ENCODE results near the gene THOC3.
"Not testable (repeated sequence)": the region's sequence is repeated elsewhere in the genome, so short reads cannot be mapped to it uniquely, and the experiment has no call there.

DNA sequence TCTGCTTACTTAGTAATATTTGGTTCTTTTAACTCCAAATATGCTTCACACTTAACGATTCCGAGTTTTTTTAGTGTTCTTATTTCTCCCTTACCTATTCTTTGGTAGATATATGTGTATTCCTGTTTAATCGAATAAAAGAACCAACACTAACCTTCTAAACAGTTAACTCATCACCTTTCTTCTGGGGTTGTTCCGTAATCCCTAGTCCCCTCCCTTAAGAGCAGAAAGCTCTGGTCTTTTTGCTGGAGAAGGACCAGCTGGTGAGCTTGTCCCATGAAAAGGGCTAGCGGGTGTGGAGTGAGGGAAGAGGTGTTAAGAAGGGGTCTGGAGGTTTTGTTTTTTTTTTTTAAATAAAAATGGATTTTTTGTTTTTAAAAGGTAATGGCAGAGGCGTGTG is 266 bp upstream of the THOC3 start:
- TF ChIP-seq, protein P1, sequence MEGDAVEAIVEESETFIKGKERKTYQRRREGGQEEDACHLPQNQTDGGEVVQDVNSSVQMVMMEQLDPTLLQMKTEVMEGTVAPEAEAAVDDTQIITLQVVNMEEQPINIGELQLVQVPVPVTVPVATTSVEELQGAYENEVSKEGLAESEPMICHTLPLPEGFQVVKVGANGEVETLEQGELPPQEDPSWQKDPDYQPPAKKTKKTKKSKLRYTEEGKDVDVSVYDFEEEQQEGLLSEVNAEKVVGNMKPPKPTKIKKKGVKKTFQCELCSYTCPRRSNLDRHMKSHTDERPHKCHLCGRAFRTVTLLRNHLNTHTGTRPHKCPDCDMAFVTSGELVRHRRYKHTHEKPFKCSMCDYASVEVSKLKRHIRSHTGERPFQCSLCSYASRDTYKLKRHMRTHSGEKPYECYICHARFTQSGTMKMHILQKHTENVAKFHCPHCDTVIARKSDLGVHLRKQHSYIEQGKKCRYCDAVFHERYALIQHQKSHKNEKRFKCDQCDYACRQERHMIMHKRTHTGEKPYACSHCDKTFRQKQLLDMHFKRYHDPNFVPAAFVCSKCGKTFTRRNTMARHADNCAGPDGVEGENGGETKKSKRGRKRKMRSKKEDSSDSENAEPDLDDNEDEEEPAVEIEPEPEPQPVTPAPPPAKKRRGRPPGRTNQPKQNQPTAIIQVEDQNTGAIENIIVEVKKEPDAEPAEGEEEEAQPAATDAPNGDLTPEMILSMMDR (IDR thresholded peaks at IDR 0.05 in 2 of 3, conservative IDR thresholded peaks at IDR 0.05 in 1 of 3; ENCODE audit: borderline replicate concordance in 1 of 3, insufficient read depth in 1 of 3, low read depth in 2 of 3, low read length in 2 of 3) = not testable (repeated sequence)
- TF ChIP-seq, protein P2, sequence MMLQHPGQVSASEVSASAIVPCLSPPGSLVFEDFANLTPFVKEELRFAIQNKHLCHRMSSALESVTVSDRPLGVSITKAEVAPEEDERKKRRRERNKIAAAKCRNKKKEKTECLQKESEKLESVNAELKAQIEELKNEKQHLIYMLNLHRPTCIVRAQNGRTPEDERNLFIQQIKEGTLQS (IDR thresholded peaks at IDR 0.05) = not testable (repeated sequence)
- TF ChIP-seq, protein P3, sequence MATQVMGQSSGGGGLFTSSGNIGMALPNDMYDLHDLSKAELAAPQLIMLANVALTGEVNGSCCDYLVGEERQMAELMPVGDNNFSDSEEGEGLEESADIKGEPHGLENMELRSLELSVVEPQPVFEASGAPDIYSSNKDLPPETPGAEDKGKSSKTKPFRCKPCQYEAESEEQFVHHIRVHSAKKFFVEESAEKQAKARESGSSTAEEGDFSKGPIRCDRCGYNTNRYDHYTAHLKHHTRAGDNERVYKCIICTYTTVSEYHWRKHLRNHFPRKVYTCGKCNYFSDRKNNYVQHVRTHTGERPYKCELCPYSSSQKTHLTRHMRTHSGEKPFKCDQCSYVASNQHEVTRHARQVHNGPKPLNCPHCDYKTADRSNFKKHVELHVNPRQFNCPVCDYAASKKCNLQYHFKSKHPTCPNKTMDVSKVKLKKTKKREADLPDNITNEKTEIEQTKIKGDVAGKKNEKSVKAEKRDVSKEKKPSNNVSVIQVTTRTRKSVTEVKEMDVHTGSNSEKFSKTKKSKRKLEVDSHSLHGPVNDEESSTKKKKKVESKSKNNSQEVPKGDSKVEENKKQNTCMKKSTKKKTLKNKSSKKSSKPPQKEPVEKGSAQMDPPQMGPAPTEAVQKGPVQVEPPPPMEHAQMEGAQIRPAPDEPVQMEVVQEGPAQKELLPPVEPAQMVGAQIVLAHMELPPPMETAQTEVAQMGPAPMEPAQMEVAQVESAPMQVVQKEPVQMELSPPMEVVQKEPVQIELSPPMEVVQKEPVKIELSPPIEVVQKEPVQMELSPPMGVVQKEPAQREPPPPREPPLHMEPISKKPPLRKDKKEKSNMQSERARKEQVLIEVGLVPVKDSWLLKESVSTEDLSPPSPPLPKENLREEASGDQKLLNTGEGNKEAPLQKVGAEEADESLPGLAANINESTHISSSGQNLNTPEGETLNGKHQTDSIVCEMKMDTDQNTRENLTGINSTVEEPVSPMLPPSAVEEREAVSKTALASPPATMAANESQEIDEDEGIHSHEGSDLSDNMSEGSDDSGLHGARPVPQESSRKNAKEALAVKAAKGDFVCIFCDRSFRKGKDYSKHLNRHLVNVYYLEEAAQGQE (IDR thresholded peaks at IDR 0.05; ENCODE audit: low read depth) = not testable (repeated sequence)
- TF ChIP-seq JUND (IDR thresholded peaks at IDR 0.05); POLR2A (IDR thresholded peaks at IDR 0.05; ENCODE audit: borderline replicate concordance, extremely low read depth, insufficient read depth, insufficient read length); EZH2 (IDR thresholded peaks at IDR 0.05); RAD21 (IDR thresholded peaks at IDR 0.05; ENCODE audit: low read depth); POLR2AphosphoS5 (IDR thresholded peaks at IDR 0.05; ENCODE audit: low read depth, low read length): not testable (repeated sequence)
- TF ChIP-seq, protein P4, sequence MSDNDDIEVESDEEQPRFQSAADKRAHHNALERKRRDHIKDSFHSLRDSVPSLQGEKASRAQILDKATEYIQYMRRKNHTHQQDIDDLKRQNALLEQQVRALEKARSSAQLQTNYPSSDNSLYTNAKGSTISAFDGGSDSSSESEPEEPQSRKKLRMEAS (IDR thresholded peaks at IDR 0.05) = not testable (repeated sequence)

Data from HCT116 (cell line).